HEK293T (cell line): ENCODE data around the gene CHST2.

Source experiments
- BHLHE40 ChIP-seq: fragments of 450-650 bp; IDR thresholded peaks from 2 replicates; pipeline ENCODE4 v1.6.1; 2016; ENCODE audit warnings: mild to moderate bottlenecking, moderate library complexity, borderline replicate concordance
- ELF4 ChIP-seq: fragments of 450-650 bp; IDR thresholded peaks from 2 replicates; pipeline ENCODE4 v1.6.1; 2017; ENCODE audit warnings: antibody characterized with exemption
- FOXA1 ChIP-seq: fragments of 450-650 bp; IDR thresholded peaks from 2 replicates; pipeline ENCODE4 v1.6.1; 2016; ENCODE audit warnings: mild to moderate bottlenecking
- FOXK2 ChIP-seq: fragments of 450-650 bp; IDR thresholded peaks from 2 replicates; pipeline ENCODE4 v1.6.1; 2016; ENCODE audit warnings: mild to moderate bottlenecking
- FOXM1 ChIP-seq: fragments of 450-650 bp; IDR thresholded peaks from 2 replicates; pipeline ENCODE4 v1.6.1; 2017; ENCODE audit warnings: mild to moderate bottlenecking, borderline replicate concordance
- NFRKB ChIP-seq: fragments of 450-650 bp; IDR thresholded peaks from 2 replicates; pipeline ENCODE4 v1.6.1; 2016; ENCODE audit warnings: mild to moderate bottlenecking, moderate library complexity
- PKNOX1 ChIP-seq: fragments of 450-650 bp; IDR thresholded peaks from 2 replicates; pipeline ENCODE4 v1.6.1; 2016
- SP1 ChIP-seq: fragments of 450-650 bp; IDR thresholded peaks from 2 replicates; pipeline ENCODE4 v1.6.1; 2017
- TARDBP ChIP-seq: fragments of 450-650 bp; IDR thresholded peaks from 2 replicates; pipeline ENCODE4 v1.6.1; 2016
- ZNF384 ChIP-seq: fragments of 450-650 bp; IDR thresholded peaks from 2 replicates; pipeline ENCODE4 v1.6.1; 2016

GRCh38 chr3:143172062-143172794 lies 52.7 kb downstream of the CHST2 start:
- TF ChIP-seq FOXA1 (no peak), FOXM1 (no peak), TARDBP (no peak), SP1 (no peak), PKNOX1 (no peak), FOXK2 (no peak), ZNF384 (no peak), BHLHE40 (no peak), NFRKB (no peak), ELF4 (no peak)
